Measurements from ENCODE around the gene FERMT3.

The FERMT3 gene

GRCh38 chr11:64164392-64165312 lies 41.9 kb upstream of the FERMT3 start:
- no peak overlapping the region for H2BK120ac ChIP-seq (ENCODE audit: low read depth, low read length)
- H3K4me1 ChIP-seq (ENCODE audit: control insufficient read depth, low read depth, low read length) = peaks cover 5% of the 10 kb centered on the region
- peak overlapping the region; percentile 51 for H3K9ac ChIP-seq (ENCODE audit: low read length)
- H3K79me1 ChIP-seq (ENCODE audit: low read length) = no peaks in the 10 kb centered on the region
- peak overlapping the region; percentile 80 for H3K23ac ChIP-seq (ENCODE audit: low read length)
- H3K56ac ChIP-seq (ENCODE audit: low read length) = peak overlapping the region; percentile 86
- H3K4me2 ChIP-seq (ENCODE audit: low read length) = peak overlapping the region; percentile 59
- H3K36me3 ChIP-seq (ENCODE audit: control insufficient read depth, insufficient read depth, low read length) = no peaks in the 10 kb centered on the region
- DNase-seq = peak; percentile 33
- WGBS (ENCODE audit: extremely low coverage, insufficient coverage, low lambda C conversion rate) = no CpG with 5 or more reads among the region's 20 CpGs
- H3K79me2 ChIP-seq (ENCODE audit: control insufficient read depth, insufficient read depth, low read length) = no peaks in the 10 kb centered on the region
- H3K27me3 ChIP-seq (ENCODE audit: insufficient read depth, low read length, poor library complexity) = no peaks in the 10 kb centered on the region
- H2BK5ac ChIP-seq (ENCODE audit: low read length) = no peak overlapping the region
- no peak overlapping the region for H2BK15ac ChIP-seq (replicated peaks; ENCODE audit: low read depth)
- H3K4ac ChIP-seq (ENCODE audit: low read depth, low read length) = peak overlapping the region; percentile 39
- no peak overlapping the region for H3K4me3 ChIP-seq (ENCODE audit: low read length)
- no peak overlapping the region for H2AK5ac ChIP-seq (ENCODE audit: low read length)
- H3K18ac ChIP-seq (ENCODE audit: low read length) = no peak overlapping the region
- no peak overlapping the region for H3K27ac ChIP-seq (ENCODE audit: low read depth, low read length)
- H4K5ac ChIP-seq (ENCODE audit: low read length) = no peak overlapping the region
- H4K8ac ChIP-seq (ENCODE audit: low read depth, low read length) = no peak overlapping the region

- H3K36me3 ChIP-seq (ENCODE audit: control insufficient read depth, insufficient read depth, low read length) = no peaks in the 10 kb centered on the region
- H2BK120ac ChIP-seq (ENCODE audit: low read depth, low read length) = no peak overlapping the region
- no peak for DNase-seq
- no peak overlapping the region for H2BK5ac ChIP-seq (ENCODE audit: low read length)
- peak overlapping the region; percentile 86 for H3K56ac ChIP-seq (ENCODE audit: low read length)
- no peak overlapping the region for H2AK5ac ChIP-seq (ENCODE audit: low read length)
- peak overlapping the region; percentile 66 for H3K4me2 ChIP-seq (ENCODE audit: low read length)
- H4K5ac ChIP-seq (ENCODE audit: low read length) = no peak overlapping the region
- no peak overlapping the region for H2BK15ac ChIP-seq (replicated peaks; ENCODE audit: low read depth)
- peak overlapping the region; percentile 39 for H3K4ac ChIP-seq (ENCODE audit: low read depth, low read length)
- H3K23ac ChIP-seq (ENCODE audit: low read length) = no peak overlapping the region
- H3K27me3 ChIP-seq (ENCODE audit: insufficient read depth, low read length, poor library complexity) = no peaks in the 10 kb centered on the region
- WGBS (ENCODE audit: extremely low coverage, insufficient coverage, low lambda C conversion rate) = no CpG with 5 or more reads among the region's 32 CpGs
- H3K18ac ChIP-seq (ENCODE audit: low read length) = peak overlapping the region; percentile 70
- no peak overlapping the region for H4K8ac ChIP-seq (ENCODE audit: low read depth, low read length)
- no peak overlapping the region for H3K4me3 ChIP-seq (ENCODE audit: low read length)
- H3K79me1 ChIP-seq (ENCODE audit: low read length) = no peaks in the 10 kb centered on the region
- peak overlapping the region; percentile 71 for H3K9ac ChIP-seq (ENCODE audit: low read length)
- H3K79me2 ChIP-seq (ENCODE audit: control insufficient read depth, insufficient read depth, low read length) = no peaks in the 10 kb centered on the region
- peaks cover 5% of the 10 kb centered on the region for H3K4me1 ChIP-seq (ENCODE audit: control insufficient read depth, low read depth, low read length)
- H3K27ac ChIP-seq (ENCODE audit: low read depth, low read length) = no peak overlapping the region
These were observed 41.1 kb upstream of the FERMT3 start for GRCh38 chr11:64165481-64165841.

- H3K4ac ChIP-seq (ENCODE audit: low read depth, low read length) = peak within 1 kb of the TSS; percentile 39
- H3K4me1 ChIP-seq (ENCODE audit: control insufficient read depth, low read depth, low read length) = peaks cover 5% of the 10 kb centered on the region
- H3K27me3 ChIP-seq (ENCODE audit: insufficient read depth, low read length, poor library complexity) = no peaks in the 10 kb centered on the region
- H3K4me3 ChIP-seq (ENCODE audit: low read length) = peak within 1 kb of the TSS; percentile 36
- peak within 1 kb of the TSS; percentile 71 for H3K9ac ChIP-seq (ENCODE audit: low read length)
- no peaks in the 10 kb centered on the region for H3K79me1 ChIP-seq (ENCODE audit: low read length)
- no peak within 1 kb of the TSS for H2BK5ac ChIP-seq (ENCODE audit: low read length)
- H3K23ac ChIP-seq (ENCODE audit: low read length) = peak within 1 kb of the TSS; percentile 80
- H2BK15ac ChIP-seq (replicated peaks; ENCODE audit: low read depth) = no peak within 1 kb of the TSS
- H3K4me2 ChIP-seq (ENCODE audit: low read length) = peak within 1 kb of the TSS; percentile 66
- H2BK120ac ChIP-seq (ENCODE audit: low read depth, low read length) = no peak within 1 kb of the TSS
- H2AK5ac ChIP-seq (ENCODE audit: low read length) = no peak within 1 kb of the TSS
- no peaks in the 10 kb centered on the region for H3K36me3 ChIP-seq (ENCODE audit: control insufficient read depth, insufficient read depth, low read length)
- peak within 1 kb of the TSS; percentile 50 for H3K27ac ChIP-seq (ENCODE audit: low read depth, low read length)
- DNase-seq = peak; percentile 94
- no peak within 1 kb of the TSS for H4K8ac ChIP-seq (ENCODE audit: low read depth, low read length)
- WGBS (ENCODE audit: extremely low coverage, insufficient coverage, low lambda C conversion rate) = no CpG with 5 or more reads among the region's 92 CpGs
- H3K56ac ChIP-seq (ENCODE audit: low read length) = peak within 1 kb of the TSS; percentile 89
- H3K18ac ChIP-seq (ENCODE audit: low read length) = peak within 1 kb of the TSS; percentile 70
- H3K79me2 ChIP-seq (ENCODE audit: control insufficient read depth, insufficient read depth, low read length) = no peaks in the 10 kb centered on the region
- H4K5ac ChIP-seq (ENCODE audit: low read length) = no peak within 1 kb of the TSS
These were observed 40.5 kb upstream of the FERMT3 start, which contains the start of gene MACROD1 for GRCh38 chr11:64165842-64166635. Gene MACROD1 (minus strand): TSS chr11:64166113. CDS start chr11:64165994, 119 bp downstream.

- Histone ChIP-seq H3K27me3 (ENCODE audit: insufficient read depth, low read length, poor library complexity) (no peaks in the 10 kb centered on the region), H3K79me1 (ENCODE audit: low read length) (no peaks in the 10 kb centered on the region), H3K23ac (ENCODE audit: low read length) (no peak overlapping the region), H3K4ac (ENCODE audit: low read depth, low read length) (no peak overlapping the region), H2AK5ac (ENCODE audit: low read length) (no peak overlapping the region), H4K5ac (ENCODE audit: low read length) (no peak overlapping the region), H3K18ac (ENCODE audit: low read length) (no peak overlapping the region), H3K36me3 (ENCODE audit: control insufficient read depth, insufficient read depth, low read length) (no peaks in the 10 kb centered on the region), H2BK120ac (ENCODE audit: low read depth, low read length) (no peak overlapping the region), H4K8ac (ENCODE audit: low read depth, low read length) (no peak overlapping the region), H3K4me2 (ENCODE audit: low read length) (no peak overlapping the region), H3K27ac (ENCODE audit: low read depth, low read length) (no peak overlapping the region), H3K79me2 (ENCODE audit: control insufficient read depth, insufficient read depth, low read length) (no peaks in the 10 kb centered on the region), H3K9ac (ENCODE audit: low read length) (no peak overlapping the region), H2BK5ac (ENCODE audit: low read length) (no peak overlapping the region), H3K4me3 (ENCODE audit: low read length) (no peak overlapping the region), H2BK15ac (replicated peaks; ENCODE audit: low read depth) (no peak overlapping the region), H3K56ac (ENCODE audit: low read length) (no peak overlapping the region), H3K4me1 (ENCODE audit: control insufficient read depth, low read depth, low read length) (no peaks in the 10 kb centered on the region)
- no peak for DNase-seq
- no CpG with 5 or more reads among the region's 4 CpGs for WGBS (ENCODE audit: extremely low coverage, insufficient coverage, low lambda C conversion rate)
These were observed 36.1 kb upstream of the FERMT3 start for GRCh38 chr11:64170419-64170818.

GRCh38 chr11:64173616-64174355 lies 32.7 kb upstream of the FERMT3 start:
- H2BK5ac ChIP-seq (ENCODE audit: low read length) = no peak overlapping the region
- H3K4ac ChIP-seq (ENCODE audit: low read depth, low read length) = no peak overlapping the region
- no peaks in the 10 kb centered on the region for H3K36me3 ChIP-seq (ENCODE audit: control insufficient read depth, insufficient read depth, low read length)
- DNase-seq = no peak
- H3K56ac ChIP-seq (ENCODE audit: low read length) = no peak overlapping the region
- no peak overlapping the region for H2BK120ac ChIP-seq (ENCODE audit: low read depth, low read length)
- H3K4me2 ChIP-seq (ENCODE audit: low read length) = no peak overlapping the region
- no peak overlapping the region for H4K8ac ChIP-seq (ENCODE audit: low read depth, low read length)
- no peak overlapping the region for H3K18ac ChIP-seq (ENCODE audit: low read length)
- no peak overlapping the region for H3K23ac ChIP-seq (ENCODE audit: low read length)
- H3K4me3 ChIP-seq (ENCODE audit: low read length) = no peak overlapping the region
- no CpG with 5 or more reads among the region's 4 CpGs for WGBS (ENCODE audit: extremely low coverage, insufficient coverage, low lambda C conversion rate)
- no peaks in the 10 kb centered on the region for H3K79me1 ChIP-seq (ENCODE audit: low read length)
- H2BK15ac ChIP-seq (replicated peaks; ENCODE audit: low read depth) = no peak overlapping the region
- H3K9ac ChIP-seq (ENCODE audit: low read length) = no peak overlapping the region
- H2AK5ac ChIP-seq (ENCODE audit: low read length) = no peak overlapping the region
- no peak overlapping the region for H4K5ac ChIP-seq (ENCODE audit: low read length)
- H3K4me1 ChIP-seq (ENCODE audit: control insufficient read depth, low read depth, low read length) = no peaks in the 10 kb centered on the region
- no peaks in the 10 kb centered on the region for H3K79me2 ChIP-seq (ENCODE audit: control insufficient read depth, insufficient read depth, low read length)
- no peaks in the 10 kb centered on the region for H3K27me3 ChIP-seq (ENCODE audit: insufficient read depth, low read length, poor library complexity)
- H3K27ac ChIP-seq (ENCODE audit: low read depth, low read length) = no peak overlapping the region

Data from mesendoderm (in vitro differentiated cells).